PC-3 (cell line): Measurements from ENCODE around the gene GOLGB1. TPM values are rescaled to one million over a fixed set of nuclear protein-coding genes. Genes with fewer than 3 reads are reported as not detected.
"Not testable (repeated sequence)": the region's sequence is repeated elsewhere in the genome, so short reads cannot be mapped to it uniquely, and the experiment has no call there.

Experiments
- ATAC-seq: fragments of 200-7000 bp; cut with Tn5 transposase; 2 replicates; pipeline ENCODE4 v1.9.1; 2020; ENCODE audit warnings: mild to moderate bottlenecking, moderate library complexity
- BruUV-seq: library from RNA; stranded (reverse); fragments of 400-500 nt; replicated peaks from 2 replicates; lab custom pipeline; 2021; lab: Mats Ljungman, UMichigan
- CTCF ChIA-PET: fragments of 300-600 bp; sonication (Branson Sonifier 250); formaldehyde crosslinking; loops from one replicate; lab custom pipeline; 2022; ENCODE audit warnings: antibody characterized with exemption; lab: Charles Lee
- POLR2A ChIA-PET: fragments of 300-600 bp; sonication (Branson Sonifier 250); formaldehyde crosslinking; loops from one replicate; lab custom pipeline; 2022; ENCODE audit warnings: antibody characterized with exemption; ENCODE audit not compliant: unreplicated experiment; lab: Charles Lee
- DNase-seq: peaks from one replicate; pipeline ENCODE4 v3.0.0-alpha.2; 2015
- H2AFZ ChIP-seq: fragments of 300-600 bp; sonication (generic); 2 replicates; pipeline ENCODE4 v1.6.0; 2016; ENCODE audit warnings: antibody characterized with exemption, low read length
- H3F3A ChIP-seq: fragments of 300-600 bp; sonication (generic); one replicate; pipeline ENCODE4 v1.6.0; 2017; ENCODE audit warnings: antibody characterized with exemption, low read length, control low read depth, mild to moderate bottlenecking; ENCODE audit not compliant: unreplicated experiment
- H3K27ac ChIP-seq: fragments of 300-600 bp; sonication (generic); 2 replicates; pipeline ENCODE4 v1.5.1; 2016; ENCODE audit warnings: mild to moderate bottlenecking, low read length
- H3K27me3 ChIP-seq: fragments of 300-600 bp; sonication (generic); 2 replicates; pipeline ENCODE4 v1.6.1; 2016; ENCODE audit warnings: low read length, mixed read lengths
- H3K36me3 ChIP-seq: fragments of 300-600 bp; sonication (generic); 2 replicates; pipeline ENCODE4 v1.6.1; 2016; ENCODE audit warnings: low read depth, mixed run types, low read length, mixed read lengths
- H3K4me1 ChIP-seq: fragments of 300-600 bp; sonication (generic); 2 replicates; pipeline ENCODE4 v1.5.1; 2016; ENCODE audit warnings: low read length; ENCODE audit not compliant: insufficient read depth
- H3K4me2 ChIP-seq: fragments of 300-600 bp; sonication (generic); 2 replicates; pipeline ENCODE4 v1.6.0; 2016; ENCODE audit warnings: low read length
- H3K4me3 ChIP-seq: fragments of 300-600 bp; sonication (generic); 2 replicates; pipeline ENCODE4 v1.5.1; 2016; ENCODE audit warnings: mild to moderate bottlenecking, low read length, mixed read lengths
- H3K79me2 ChIP-seq: fragments of 300-600 bp; sonication (generic); 2 replicates; pipeline ENCODE4 v1.6.1; 2017; ENCODE audit warnings: low read length, mixed read lengths
- H3K9ac ChIP-seq: fragments of 300-600 bp; sonication (generic); 2 replicates; pipeline ENCODE4 v1.6.0; 2016; ENCODE audit warnings: mild to moderate bottlenecking, low read length
- H3K9me2 ChIP-seq: fragments of 300-600 bp; sonication (generic); replicated peaks from 2 replicates; pipeline ENCODE4 v1.6.1; 2016; ENCODE audit warnings: mixed run types, low read length, mixed read lengths
- H3K9me3 ChIP-seq: fragments of 300-600 bp; sonication (generic); 2 replicates; pipeline ENCODE4 v1.6.1; 2016; ENCODE audit warnings: low read length, mixed read lengths
- H4K20me1 ChIP-seq: fragments of 300-600 bp; sonication (generic); 2 replicates; pipeline ENCODE4 v1.6.1; 2016; ENCODE audit warnings: low read length, mixed read lengths
- CTCF ChIP-seq: fragments of 300-600 bp; sonication (generic); conservative IDR thresholded peaks from 2 replicates; pipeline ENCODE4 v1.5.1; 2017; ENCODE audit warnings: antibody characterized with exemption, low read depth, mild to moderate bottlenecking, low read length
- EZH2 ChIP-seq: fragments of 300-600 bp; sonication (generic); IDR thresholded peaks from one replicate; pipeline ENCODE4 v1.6.1; 2017; ENCODE audit warnings: antibody characterized with exemption, mild to moderate bottlenecking, low read length; ENCODE audit not compliant: unreplicated experiment
- EZH2phosphoT487 ChIP-seq: fragments of 300-600 bp; sonication (generic); IDR thresholded peaks from 2 replicates; pipeline ENCODE4 v1.6.1; 2018; ENCODE audit warnings: mild to moderate bottlenecking, antibody characterized with exemption, low read length, borderline replicate concordance
- intact Hi-C: fragments of 100-400 bp; cut with micrococcal nuclease; formaldehyde crosslinking; loops from 2 replicates; pipeline ENCODE4 v1.9.0; 2023
- total RNA-seq: library from RNA; depleted of rRNA; stranded (reverse); fragments of >200 nt; gene quantifications from 2 replicates; pipeline ENCODE4 v1.2.3, GENCODE V29; 2014

GOLGB1 gene
- total RNA-seq, 1 experiment from 2014 or later = 31.6 TPM

GRCh38 chr3:121781611-121782010 lies 32.1 kb upstream of the GOLGB1 start:
- ChIA-PET CTCF (no interaction called here), POLR2A (no interaction called here)
- Histone ChIP-seq H3K9me2 (no peaks in the 10 kb centered on the region), H3K27ac (no peak overlapping the region), H4K20me1 (no peaks in the 10 kb centered on the region), H3K9me3 (no peaks in the 10 kb centered on the region), H3K4me3 (no peak overlapping the region), H3K4me1 (no peaks in the 10 kb centered on the region), H3K4me2 (no peak overlapping the region), H3K9ac (no peak overlapping the region), H3K79me2 (no peaks in the 10 kb centered on the region), H3F3A (no peaks in the 10 kb centered on the region), H3K36me3 (peaks cover 59% of the 10 kb centered on the region), H2AFZ (no peak overlapping the region), H3K27me3 (no peaks in the 10 kb centered on the region)
- TF ChIP-seq EZH2phosphoT487 = no peak
- TF ChIP-seq EZH2 = no peak
- no peak for TF ChIP-seq CTCF
- no peak for ATAC-seq
- intact Hi-C loops = no loop called here
- no peak for DNase-seq
- BruUV-seq = no TSS peak

- CTCF ChIA-PET, H3K9me2 ChIP-seq, H3K27ac ChIP-seq, H4K20me1 ChIP-seq, H3K4me3 ChIP-seq, intact Hi-C loops, H3K27me3 ChIP-seq, H3F3A ChIP-seq, H3K9ac ChIP-seq, H2AFZ ChIP-seq, BruUV-seq, H3K4me2 ChIP-seq, DNase-seq, H3K4me1 ChIP-seq, ATAC-seq, POLR2A ChIA-PET, H3K9me3 ChIP-seq, H3K79me2 ChIP-seq: not testable (repeated sequence)
- peaks cover 62% of the 10 kb centered on the region for H3K36me3 ChIP-seq
Measured at GRCh38 chr3:121775095-121775494, 25.6 kb upstream of the GOLGB1 start.

- H3K27ac ChIP-seq = no peak overlapping the region
- TF ChIP-seq EZH2 = no peak
Measured at GRCh38 chr3:121769246-121769645, 19.7 kb upstream of the GOLGB1 start.

GRCh38 chr3:121768452-121768851 lies 18.9 kb upstream of the GOLGB1 start:
- Histone ChIP-seq H3K36me3 (peaks cover 28% of the 10 kb centered on the region; the same call in 1 of the 2 replicates), H3K9ac (no peak overlapping the region), H3F3A (no peaks in the 10 kb centered on the region), H3K9me3 (no peaks in the 10 kb centered on the region), H4K20me1 (no peaks in the 10 kb centered on the region), H3K4me2 (no peak overlapping the region), H3K27me3 (no peaks in the 10 kb centered on the region), H3K27ac (no peak overlapping the region), H3K4me1 (no peaks in the 10 kb centered on the region), H3K4me3 (no peak overlapping the region), H3K9me2 (no peaks in the 10 kb centered on the region), H3K79me2 (no peaks in the 10 kb centered on the region), H2AFZ (no peak overlapping the region)
- DNase-seq (no peak), ATAC-seq (no peak)
- ChIA-PET POLR2A (no interaction called here), CTCF (no interaction called here)
- no TSS peak for BruUV-seq
- intact Hi-C loops = no loop called here
- TF ChIP-seq CTCF = no peak
- TF ChIP-seq EZH2 = no peak
- TF ChIP-seq EZH2phosphoT487 = no peak

More at GRCh38 chr3:121769246-121769645, 19.7 kb upstream of the GOLGB1 start:
- Histone ChIP-seq H2AFZ (no peak overlapping the region), H3K4me3 (no peak overlapping the region), H3K36me3 (peaks cover 36% of the 10 kb centered on the region; the same call in 1 of the 2 replicates), H3K9me2 (no peaks in the 10 kb centered on the region), H3K9ac (no peak overlapping the region), H3K27me3 (no peaks in the 10 kb centered on the region), H3K4me2 (no peak overlapping the region), H3K9me3 (no peaks in the 10 kb centered on the region), H3K79me2 (no peaks in the 10 kb centered on the region), H3K4me1 (no peaks in the 10 kb centered on the region), H4K20me1 (no peaks in the 10 kb centered on the region), H3F3A (no peaks in the 10 kb centered on the region)
- BruUV-seq = no TSS peak
- POLR2A ChIA-PET = no interaction called here
- DNase-seq (no peak), ATAC-seq (no peak)
- CTCF ChIA-PET = no interaction called here
- intact Hi-C loops = no loop called here
